NCI-H226 (cell line): ENCODE results near the gene VTI1A.
A peak's percentile ranks its signal among the peaks of the same experiment; 100 is the strongest.

Experiments used
- DNase-seq: peaks from one replicate; pipeline ENCODE4 v3.0.0-alpha.2; 2015

The VTI1A gene

DNA sequence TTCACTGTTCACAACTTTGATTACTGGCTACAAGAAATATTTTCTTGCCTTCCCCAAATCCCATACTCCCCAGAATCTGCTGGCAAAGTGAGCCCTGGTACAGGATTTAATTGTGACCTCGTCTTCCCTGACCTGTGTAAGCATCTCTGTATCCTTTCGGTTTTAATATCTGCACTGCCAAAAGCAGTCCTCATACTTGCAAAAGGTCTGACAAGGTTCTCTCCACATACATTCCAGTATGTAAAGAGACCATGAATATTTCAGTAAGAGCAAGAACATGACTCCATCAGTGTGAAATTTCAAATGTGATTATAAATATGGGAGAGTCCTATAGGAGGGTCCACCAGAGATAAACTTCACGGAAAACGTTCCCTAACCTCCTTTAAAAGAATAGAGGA, 369.0 kb downstream of the VTI1A start:
- DNase-seq, result no peak

DNA sequence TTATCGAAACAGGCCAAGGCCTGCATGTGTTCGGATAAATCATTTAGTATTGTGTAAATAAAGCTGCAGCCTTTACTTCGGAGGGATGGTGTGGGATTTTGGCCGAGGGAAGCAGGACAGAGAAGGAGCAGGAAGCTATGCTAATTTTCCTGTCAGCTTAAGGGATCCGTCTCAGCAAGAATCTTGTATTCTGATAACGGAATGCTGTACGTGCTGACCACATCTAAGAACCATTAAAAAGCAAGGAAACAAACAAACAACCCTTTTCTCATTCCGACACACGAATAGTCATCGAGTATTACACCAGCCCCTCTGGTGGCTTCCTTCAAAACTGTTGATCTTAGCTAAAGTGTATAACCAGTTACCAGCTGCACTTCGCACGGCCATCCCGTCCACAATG, 369.9 kb downstream of the VTI1A start:
- DNase-seq, result no peak

DNA sequence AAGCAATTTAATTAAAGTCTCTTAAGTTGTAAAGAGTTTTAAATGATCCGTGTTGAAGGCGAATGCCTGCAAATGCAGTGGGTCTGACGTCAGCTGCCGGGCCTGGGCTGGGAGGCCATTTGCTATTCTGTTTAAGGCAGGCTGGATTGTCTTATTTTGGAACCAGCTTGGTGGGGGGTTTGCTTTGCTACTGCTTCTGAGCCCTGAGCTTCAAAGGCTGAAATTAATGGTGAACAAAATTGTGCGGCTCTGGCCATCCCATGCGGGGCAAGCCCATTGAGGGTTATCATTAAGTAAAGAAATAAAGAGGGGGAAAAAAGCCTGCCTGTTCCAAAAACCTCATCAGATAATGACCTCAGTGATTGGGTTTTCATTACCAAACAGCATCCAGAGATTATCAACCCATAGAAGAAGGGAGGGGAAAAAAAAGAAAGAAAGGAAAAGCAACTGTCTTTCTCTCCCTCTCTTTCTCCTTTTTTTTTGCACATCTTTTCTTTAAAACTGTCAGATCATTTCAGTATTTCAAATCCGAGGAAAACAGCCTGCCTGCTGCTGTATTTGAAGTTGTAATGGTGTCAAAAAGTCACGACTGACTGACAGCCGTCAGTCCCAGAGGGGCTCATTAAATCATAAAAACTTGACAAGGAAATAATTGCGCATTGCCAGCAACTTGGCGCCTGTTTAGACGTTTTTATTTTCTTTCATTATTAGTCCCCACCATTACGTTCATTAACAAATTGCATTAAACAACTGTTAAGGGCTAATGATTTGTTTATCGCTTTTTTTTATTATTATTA, 371.2 kb downstream of the VTI1A start:
- no peak for DNase-seq

GRCh38 chr10:112819231-112819630, 372.2 kb downstream of the VTI1A start:
- no peak for DNase-seq

GRCh38 chr10:112820320-112820719, 373.3 kb downstream of the VTI1A start:
- DNase-seq, result no peak

DNA sequence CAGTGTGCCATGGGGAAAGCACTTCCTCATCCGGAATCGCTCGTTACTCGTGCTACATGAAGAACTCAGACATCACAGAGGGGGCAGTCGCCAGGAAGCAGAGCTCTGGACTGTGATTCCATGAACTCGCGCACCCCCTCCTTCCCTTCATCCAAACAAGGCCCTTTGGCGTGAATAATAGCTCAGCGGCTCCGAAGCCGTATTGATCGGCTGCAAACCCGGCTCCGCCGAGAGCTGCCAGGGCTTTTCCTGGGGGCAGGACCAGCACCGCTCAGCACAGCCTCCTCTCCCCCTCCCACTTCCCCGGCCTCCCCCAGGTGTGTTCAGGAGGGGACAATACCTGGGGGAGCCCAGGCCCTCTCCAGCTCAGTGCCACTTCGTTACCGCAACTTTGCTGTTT, 374.0 kb downstream of the VTI1A start:
- DNase-seq, result no peak

GRCh38 chr10:112821663-112822062, 374.6 kb downstream of the VTI1A start:
- no peak for DNase-seq

DNA sequence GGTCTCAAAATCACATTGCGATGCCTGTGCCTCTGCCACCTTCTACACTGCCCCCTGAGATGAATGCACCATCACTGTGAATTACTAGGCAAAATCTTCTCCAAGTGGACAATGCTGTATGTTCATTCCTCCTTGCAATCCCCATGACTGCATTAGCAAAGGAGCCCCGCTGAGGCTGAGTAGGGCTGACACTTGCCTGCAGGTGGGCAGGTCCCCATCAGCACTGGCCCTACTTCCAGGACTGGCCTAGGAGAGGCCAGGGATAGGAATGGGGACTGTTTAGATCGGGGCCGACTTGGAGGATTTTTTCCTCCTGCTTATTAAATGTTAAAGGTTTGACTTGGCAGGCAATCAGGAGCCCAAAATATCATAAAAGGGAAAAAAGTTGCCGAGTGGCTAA, 376.0 kb downstream of the VTI1A start:
- no peak for DNase-seq

GRCh38 chr10:112823604-112824003, 376.6 kb downstream of the VTI1A start:
- no peak for DNase-seq

- no peak for DNase-seq
These were observed 379.1 kb downstream of the VTI1A start for GRCh38 chr10:112826018-112826697.

- DNase-seq, result no peak
These were observed 380.1 kb downstream of the VTI1A start for GRCh38 chr10:112827086-112827485.

GRCh38 chr10:112827951-112828350, 380.9 kb downstream of the VTI1A start:
- DNase-seq, result no peak

- DNase-seq, result no peak
These were observed 384.8 kb downstream of the VTI1A start for GRCh38 chr10:112831859-112832258.

GRCh38 chr10:112832361-112832878, 385.4 kb downstream of the VTI1A start:
- DNase-seq, result peak; percentile 18

DNA sequence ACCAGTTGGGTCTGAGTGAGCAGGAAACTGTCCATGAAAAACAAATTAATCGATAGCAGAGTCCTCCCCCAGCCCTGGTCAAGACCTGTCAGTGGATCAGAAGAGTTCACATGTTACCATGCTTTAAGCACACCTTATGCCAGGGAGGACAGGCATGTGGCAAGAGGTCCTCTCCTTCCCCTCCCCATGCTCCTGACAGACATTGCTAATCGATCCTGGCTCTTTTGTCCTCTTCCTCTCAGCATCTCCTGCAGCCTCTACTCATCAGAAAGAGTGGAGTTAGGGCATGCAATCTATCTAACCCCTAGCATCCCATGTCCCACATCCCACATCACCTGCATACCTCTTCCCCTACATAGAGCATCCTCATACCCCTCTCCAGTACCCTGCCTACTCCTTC, 385.9 kb downstream of the VTI1A start:
- DNase-seq, result no peak

- DNase-seq, result no peak
These were observed 387.8 kb downstream of the VTI1A start for GRCh38 chr10:112834751-112835181.

DNA sequence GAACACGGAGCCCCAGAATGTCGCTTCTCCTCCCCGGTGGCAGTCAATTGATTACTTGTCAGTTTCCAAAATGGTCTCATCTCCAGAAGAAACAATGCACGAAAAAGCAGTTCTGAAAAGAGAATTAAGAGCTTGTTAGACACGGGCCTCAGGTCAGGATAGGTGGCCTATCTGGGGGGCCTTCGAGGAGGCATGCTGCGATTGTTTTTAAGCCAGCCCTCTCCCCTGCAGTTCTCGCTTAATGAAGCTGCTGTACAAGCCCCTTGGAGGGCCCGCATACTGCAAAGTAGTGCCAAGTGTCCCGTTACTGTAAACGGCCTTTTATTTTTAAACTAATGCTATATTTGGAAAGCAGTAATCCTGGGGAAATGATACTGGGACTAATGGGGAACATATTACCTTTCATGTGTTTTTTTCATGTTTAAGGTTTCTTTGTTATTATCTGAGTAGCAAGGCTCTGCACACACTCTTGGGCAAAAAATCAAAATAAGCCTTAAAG, 388.3 kb downstream of the VTI1A start:
- DNase-seq, result no peak

GRCh38 chr10:112835944-112836451, 389.0 kb downstream of the VTI1A start:
- DNase-seq, result no peak

GRCh38 chr10:112838784-112839481, 391.9 kb downstream of the VTI1A start:
- DNase-seq, result no peak

GRCh38 chr10:112839928-112840654, 393.1 kb downstream of the VTI1A start:
- no peak for DNase-seq

- no peak for DNase-seq
These were observed 394.5 kb downstream of the VTI1A start for GRCh38 chr10:112841549-112841948.

- no peak for DNase-seq
These were observed 395.9 kb downstream of the VTI1A start for GRCh38 chr10:112842832-112843360.
